Gastroesophageal sphincter (tissue), 3 donors: Measurements from ENCODE around the gene SPEN.

Source experiments
- EP300 ChIP-seq: sonication (generic); formaldehyde crosslinking; IDR thresholded peaks from one replicate; pipeline ENCODE4 v1.6.1; 2017; ENCODE audit warnings: antibody characterized with exemption, mild to moderate bottlenecking
- POLR2A ChIP-seq, 2 donors: fragments of 450-650 bp; IDR thresholded peaks; one replicate each; pipeline ENCODE4 v1.6.1; 2017; ENCODE audit warnings: antibody characterized with exemption in 2 of 2, mild to moderate bottlenecking in 2 of 2, moderate library complexity in 1 of 2
- POLR2AphosphoS5 ChIP-seq: sonication (generic); formaldehyde crosslinking; IDR thresholded peaks from one replicate; pipeline ENCODE4 v1.6.1; 2017; ENCODE audit warnings: antibody characterized with exemption
- TF ChIP-seq, protein P1 (sequence below), 4 experiments: fragments of 200-600 bp in 2 of 4; fragments of 450-650 bp in 2 of 4; sonication (generic) in 1 of 4; IDR thresholded peaks; one replicate each; pipeline ENCODE4 v1.5.1; 2017 to 2019; ENCODE audit warnings: antibody characterized with exemption in 4 of 4, mild to moderate bottlenecking in 2 of 4, moderate library complexity in 2 of 4

DNA sequence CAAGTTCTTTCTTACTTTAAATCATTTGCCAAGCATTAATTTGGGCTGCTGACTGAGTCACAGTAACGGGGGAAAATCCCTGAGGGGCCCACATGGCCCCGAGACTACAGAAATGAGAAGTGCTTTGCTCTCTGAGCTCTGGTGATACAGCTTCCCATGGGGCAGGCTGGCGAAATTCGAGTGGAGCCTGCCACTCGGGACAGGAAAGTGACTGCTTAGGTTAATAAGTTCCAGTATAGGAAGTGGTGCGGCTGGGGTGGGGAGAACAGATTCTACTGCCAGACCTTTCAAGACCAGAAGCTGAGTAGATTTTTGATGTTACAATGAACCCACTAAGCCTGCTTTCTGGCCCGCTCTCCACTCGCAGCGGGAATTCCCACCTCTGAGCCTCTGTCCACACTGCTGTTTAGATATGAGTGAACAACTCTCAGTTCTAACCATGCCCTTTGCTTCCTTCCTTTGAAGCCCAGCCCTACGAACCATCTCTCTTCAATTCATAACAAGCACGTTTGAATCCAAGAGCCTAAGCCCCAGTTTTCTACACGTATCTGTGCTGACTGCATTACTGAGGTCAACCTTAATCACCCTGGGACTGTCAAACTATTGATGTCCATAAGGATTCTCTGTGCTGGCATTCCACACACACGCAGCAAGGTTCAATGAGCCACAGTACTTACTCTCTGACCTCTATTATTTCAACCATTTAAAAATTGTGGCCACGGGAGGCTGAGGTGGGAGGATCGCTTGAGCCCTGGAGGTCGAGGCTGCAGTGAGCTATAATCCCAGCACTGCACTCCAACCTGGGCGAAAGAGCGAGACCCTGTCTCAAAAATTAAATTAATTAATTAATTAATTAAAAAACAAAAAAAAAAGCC is 118.8 kb downstream of the SPEN start:
- TF ChIP-seq, protein P1, sequence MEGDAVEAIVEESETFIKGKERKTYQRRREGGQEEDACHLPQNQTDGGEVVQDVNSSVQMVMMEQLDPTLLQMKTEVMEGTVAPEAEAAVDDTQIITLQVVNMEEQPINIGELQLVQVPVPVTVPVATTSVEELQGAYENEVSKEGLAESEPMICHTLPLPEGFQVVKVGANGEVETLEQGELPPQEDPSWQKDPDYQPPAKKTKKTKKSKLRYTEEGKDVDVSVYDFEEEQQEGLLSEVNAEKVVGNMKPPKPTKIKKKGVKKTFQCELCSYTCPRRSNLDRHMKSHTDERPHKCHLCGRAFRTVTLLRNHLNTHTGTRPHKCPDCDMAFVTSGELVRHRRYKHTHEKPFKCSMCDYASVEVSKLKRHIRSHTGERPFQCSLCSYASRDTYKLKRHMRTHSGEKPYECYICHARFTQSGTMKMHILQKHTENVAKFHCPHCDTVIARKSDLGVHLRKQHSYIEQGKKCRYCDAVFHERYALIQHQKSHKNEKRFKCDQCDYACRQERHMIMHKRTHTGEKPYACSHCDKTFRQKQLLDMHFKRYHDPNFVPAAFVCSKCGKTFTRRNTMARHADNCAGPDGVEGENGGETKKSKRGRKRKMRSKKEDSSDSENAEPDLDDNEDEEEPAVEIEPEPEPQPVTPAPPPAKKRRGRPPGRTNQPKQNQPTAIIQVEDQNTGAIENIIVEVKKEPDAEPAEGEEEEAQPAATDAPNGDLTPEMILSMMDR (IDR thresholded peaks at IDR 0.05), result no peak
- TF ChIP-seq POLR2AphosphoS5 (no peak), POLR2A (IDR thresholded peaks at IDR 0.05) (no peak), EP300 (no peak)
